ENCODE data around the gene FARP1. TPM values are rescaled to one million over a fixed set of nuclear protein-coding genes. Genes with fewer than 3 reads are reported as not detected.

FARP1 gene
- total and polyA plus RNA-seq, 7 donors: 6.9 to 96.4 (median 32.9) TPM

GRCh38 chr13:98349731-98350305, 206.9 kb downstream of the FARP1 start:
- TF ChIP-seq CTCF (IDR thresholded peaks at IDR 0.05) (no peak), POLR2AphosphoS5 (IDR thresholded peaks at IDR 0.05) (no peak), EP300 (IDR thresholded peaks at IDR 0.05) (no peak), POLR2A (IDR thresholded peaks at IDR 0.05) (no peak)
- no peaks in the 10 kb centered on the region for H3K9me3 ChIP-seq
- H3K27ac ChIP-seq: no peak overlapping the region
- no peaks in the 10 kb centered on the region for H3K36me3 ChIP-seq
- no peak for DNase-seq
- H3K4me3 ChIP-seq: no peak overlapping the region
- WGBS, 2 donors: 79 to 86% methylated on average over 11 of the region's 11 CpGs
- peaks cover 0 to 16% (median 9%) of the 10 kb centered on the region in 4 donors for H3K4me1 ChIP-seq
- intact Hi-C loops (cut with DNase I): loop anchor here (2.0 kb wide), 1 partner anchor 207 kb away; the partner anchor contains the start of gene FARP1
- H3K27me3 ChIP-seq: no peaks in the 10 kb centered on the region

DNA sequence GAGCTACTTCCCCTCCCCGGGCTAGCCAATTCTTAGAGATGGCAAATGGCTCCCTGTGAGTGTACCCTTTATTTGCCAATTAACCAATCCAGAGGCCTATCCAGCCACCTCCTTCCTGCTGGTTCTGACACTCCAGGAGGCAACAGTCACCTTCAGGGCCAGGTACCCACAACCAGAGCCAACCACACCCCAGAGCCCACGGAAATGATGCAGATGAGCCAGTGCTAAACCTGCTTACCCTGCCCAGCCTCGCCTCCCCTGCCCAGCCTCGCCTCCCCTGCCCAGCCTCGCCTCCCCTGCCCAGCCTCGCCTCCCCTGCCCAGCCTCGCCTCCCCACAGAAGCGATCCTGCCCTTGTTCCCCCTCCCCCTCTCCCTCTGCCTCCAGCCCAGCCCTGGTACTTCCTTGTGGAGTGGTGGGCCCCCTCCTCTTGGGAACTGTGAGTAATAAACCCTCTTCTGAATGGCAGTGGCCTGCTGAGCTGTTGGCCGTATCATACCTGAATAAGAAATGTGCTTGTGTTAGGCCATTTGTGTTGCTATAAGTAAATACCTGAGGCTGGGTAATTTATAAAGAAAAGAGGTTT, 207.9 kb downstream of the FARP1 start:
- no peak for TF ChIP-seq POLR2A (IDR thresholded peaks at IDR 0.05)
- TF ChIP-seq POLR2AphosphoS5 (IDR thresholded peaks at IDR 0.05): no peak
- TF ChIP-seq CTCF (IDR thresholded peaks at IDR 0.05): no peak
- no peak for TF ChIP-seq EP300 (IDR thresholded peaks at IDR 0.05)
- peaks cover 0 to 16% (median 9%) of the 10 kb centered on the region in 4 donors for H3K4me1 ChIP-seq
- H3K9me3 ChIP-seq: no peaks in the 10 kb centered on the region
- no peaks in the 10 kb centered on the region for H3K27me3 ChIP-seq
- H3K27ac ChIP-seq: no peak overlapping the region
- 66 to 80% methylated on average over 9 of the region's 9 CpGs for WGBS, 2 donors
- H3K4me3 ChIP-seq: no peak overlapping the region
- no peak for DNase-seq
- intact Hi-C loops (cut with DNase I): loop anchor here (2.0 kb wide), 1 partner anchor 208 kb away; the partner anchor contains the start of gene FARP1
- no peaks in the 10 kb centered on the region for H3K36me3 ChIP-seq

GRCh38 chr13:98351636-98352035, 208.7 kb downstream of the FARP1 start:
- no peaks in the 10 kb centered on the region for H3K9me3 ChIP-seq
- no peak for DNase-seq
- intact Hi-C loops (cut with DNase I): loop anchor here (2.0 kb wide), 1 partner anchor 209 kb away; the partner anchor contains the start of gene FARP1
- H3K27ac ChIP-seq: no peak overlapping the region
- WGBS, 2 donors: 93% methylated on average over 8 of the region's 8 CpGs
- H3K4me1 ChIP-seq: peaks cover 0 to 16% (median 9%) of the 10 kb centered on the region in 4 donors
- H3K27me3 ChIP-seq: no peaks in the 10 kb centered on the region
- H3K4me3 ChIP-seq: no peak overlapping the region
- TF ChIP-seq EP300 (IDR thresholded peaks at IDR 0.05): no peak
- H3K36me3 ChIP-seq: no peaks in the 10 kb centered on the region

DNA sequence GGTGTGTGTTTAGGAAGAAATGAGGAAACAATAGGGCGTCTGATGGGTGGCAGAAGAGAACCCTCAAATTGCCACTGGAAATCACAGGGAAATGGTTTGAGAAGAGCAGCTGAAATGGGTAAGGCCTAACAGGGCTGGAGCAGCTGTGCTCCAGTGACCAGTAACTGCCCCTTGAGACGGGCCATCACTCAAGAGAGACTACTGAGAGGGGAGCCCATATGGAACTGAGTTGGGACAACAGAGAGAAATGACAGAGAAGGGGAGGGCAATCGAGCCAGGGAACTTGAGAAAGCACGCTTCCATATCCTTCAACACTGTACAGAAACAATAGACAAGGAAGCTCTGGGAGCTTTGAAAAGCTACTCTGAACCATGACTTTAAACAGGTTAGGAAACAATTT, 209.3 kb downstream of the FARP1 start:
- intact Hi-C loops (cut with DNase I): no loop called here
- H3K4me3 ChIP-seq: no peak overlapping the region
- no peaks in the 10 kb centered on the region for H3K36me3 ChIP-seq
- WGBS, 2 donors: 87 to 90% methylated on average over 4 of the region's 4 CpGs
- no peak overlapping the region for H3K27ac ChIP-seq
- peaks cover 0 to 16% (median 9%) of the 10 kb centered on the region in 4 donors for H3K4me1 ChIP-seq
- TF ChIP-seq POLR2A (IDR thresholded peaks at IDR 0.05): no peak
- no peak for TF ChIP-seq EP300 (IDR thresholded peaks at IDR 0.05)
- TF ChIP-seq POLR2AphosphoS5 (IDR thresholded peaks at IDR 0.05): no peak
- TF ChIP-seq CTCF (IDR thresholded peaks at IDR 0.05): no peak
- DNase-seq: no peak
- H3K9me3 ChIP-seq: no peaks in the 10 kb centered on the region
- H3K27me3 ChIP-seq: no peaks in the 10 kb centered on the region

GRCh38 chr13:98353750-98354149, 210.9 kb downstream of the FARP1 start:
- TF ChIP-seq POLR2A (IDR thresholded peaks at IDR 0.05) (no peak), CTCF (IDR thresholded peaks at IDR 0.05) (no peak), EP300 (IDR thresholded peaks at IDR 0.05) (no peak), POLR2AphosphoS5 (IDR thresholded peaks at IDR 0.05) (no peak)
- Histone ChIP-seq H3K4me3 (no peak overlapping the region), H3K36me3 (no peaks in the 10 kb centered on the region), H3K27me3 (no peaks in the 10 kb centered on the region), H3K4me1 (peaks cover 0 to 6% (median 3%) of the 10 kb centered on the region in 4 donors), H3K27ac (no peak overlapping the region), H3K9me3 (no peaks in the 10 kb centered on the region)
- WGBS, 2 donors: 71 to 76% methylated on average over 1 of the region's 1 CpG
- intact Hi-C loops (cut with DNase I): no loop called here
- DNase-seq: no peak

All from sigmoid colon (tissue), 7 donors.